Stomach (tissue), 9 donors: ENCODE data around the gene RPL41. TPM values are rescaled to one million over a fixed set of nuclear protein-coding genes. Genes with fewer than 3 reads are reported as not detected.
A peak's percentile ranks its signal among the peaks of the same experiment; 100 is the strongest.

ENCODE experiments used
- DNase-seq, 2 donors: peaks; one replicate each; pipeline versions ENCODE4 v3.0.0 to v3.0.0-alpha.2; 2013 to 2019
- H3K27ac ChIP-seq, 5 donors: fragments of 200-600 bp in 4 of 5; sonication (generic) in 4 of 5; one replicate each; pipeline ENCODE4 v1.5.1; 2013 to 2019; ENCODE audit warnings: mild to moderate bottlenecking in 1 of 5, moderate library complexity in 1 of 5
- H3K27me3 ChIP-seq, 3 donors: fragments of 200-600 bp; sonication (generic); one replicate each; pipeline ENCODE4 v1.5.1; 2017 to 2019; ENCODE audit warnings: mixed run types in 1 of 3
- H3K36me3 ChIP-seq, 4 donors: fragments of 200-600 bp; sonication (generic); 1 replicate in 3 of 4; 2 replicates in 1 of 4; pipeline ENCODE4 v1.5.1; 2016 to 2019
- H3K4me1 ChIP-seq, 4 donors: fragments of 200-600 bp; sonication (generic); one replicate each; pipeline ENCODE4 v1.5.1; 2016 to 2019
- H3K4me3 ChIP-seq, 4 donors: fragments of 200-600 bp; sonication (generic) in 3 of 4; one replicate each; pipeline ENCODE4 v1.5.1; 2016 to 2019; ENCODE audit warnings: mild to moderate bottlenecking in 1 of 4
- H3K9me3 ChIP-seq, 4 donors: fragments of 200-600 bp; sonication (generic); one replicate each; pipeline ENCODE4 v1.5.1; 2016 to 2019
- CTCF ChIP-seq, 7 experiments: fragments of 450-650 bp in 4 of 7; fragments of 200-600 bp in 3 of 7; sonication (generic) in 3 of 7; IDR thresholded peaks; one replicate each; pipeline ENCODE4 v1.5.1; 2016 to 2019; ENCODE audit warnings: antibody characterized with exemption in 7 of 7, control low read depth in 2 of 7, mild to moderate bottlenecking in 1 of 7
- EP300 ChIP-seq: sonication (generic); formaldehyde crosslinking; IDR thresholded peaks from one replicate; pipeline ENCODE4 v1.6.1; 2017; ENCODE audit warnings: antibody characterized with exemption
- POLR2A ChIP-seq, 4 donors: fragments of 450-650 bp; IDR thresholded peaks; one replicate each; pipeline ENCODE4 v1.6.1; 2016; ENCODE audit warnings: antibody characterized with exemption in 4 of 4, control low read depth in 2 of 4, mild to moderate bottlenecking in 1 of 4, moderate library complexity in 1 of 4
- POLR2AphosphoS5 ChIP-seq, 3 donors: sonication (generic); formaldehyde crosslinking; IDR thresholded peaks; one replicate each; pipeline ENCODE4 v1.6.1; 2016; ENCODE audit warnings: antibody characterized with exemption in 3 of 3
- WGBS, 5 donors: extraction: QIAGEN DNeasy Blood & Tissue Kit in 3 of 5; methylation state at CpG; one replicate each; pipeline versions ENCODE4 v1.1.5 to v1.1.7; 2013 to 2018; 5-methylcytosine and 5-hydroxymethylcytosine counted together
- intact Hi-C: fragments of 100-400 bp; cut with DNase I; formaldehyde crosslinking; loops from one replicate; pipeline ENCODE4 v1.15.1; 2023; ENCODE audit warnings: low total_unique reads
- polyA plus RNA-seq, 3 donors: library from polyadenylated mRNA; stranded (reverse); fragments of 200-250 nt; gene quantifications; one replicate each; pipeline ENCODE4 v1.2.3, GENCODE V29; 2013
- total RNA-seq, 5 donors: library from RNA; depleted of rRNA; stranded (reverse); fragments of >200 nt; gene quantifications; one replicate each; pipeline versions ENCODE4 v1.1.0 to v1.2.3, GENCODE V29; 2014 to 2016
- donor health status: healthy with polysubstance abuse.
- donor health status: Bipolar disorder and iron deficiency.
- donor health status: healthy.

The RPL41 gene
- total and polyA plus RNA-seq, 8 donors: 1,483 to 8,449 (median 3,157) TPM

- 0 to 2% (median 2%) methylated on average over 7 to 8 of the region's 8 CpGs for WGBS, 5 donors
- Histone ChIP-seq H3K9me3 (no peaks in the 10 kb centered on the region), H3K4me1 (peaks cover 11 to 58% (median 32%) of the 10 kb centered on the region in 4 donors), H3K27ac (peak overlapping the region; percentile 88 to 93 (median 89)), H3K36me3 (peaks cover 47 to 62% (median 56%) of the 10 kb centered on the region in 4 donors), H3K27me3 (no peaks in the 10 kb centered on the region), H3K4me3 (peak overlapping the region; percentile 66 to 96 (median 78))
- TF ChIP-seq POLR2A (IDR thresholded peaks at IDR 0.05) (no peak), EP300 (no peak), POLR2AphosphoS5 (IDR thresholded peaks at IDR 0.05) (no peak), CTCF (IDR thresholded peaks at IDR 0.05) (no peak)
- intact Hi-C loops: no loop called here
- DNase-seq: no peak
These were observed 12.7 kb upstream of the RPL41 start for GRCh38 chr12:56103823-56104108.

GRCh38 chr12:56104109-56104814 is 12.2 kb upstream of the RPL41 start, which contains the start of gene PA2G4:
Gene PA2G4 (plus strand): TSS chr12:56104559. CDS start chr12:56104738, 179 bp downstream.
- peak; percentile 98 to 100 for DNase-seq
- WGBS, 5 donors: 0 to 1% (median 0%) methylated on average over 36 to 60 of the region's 60 CpGs
- intact Hi-C loops: no loop called here
- peaks cover 11 to 55% (median 32%) of the 10 kb centered on the region in 4 donors for H3K4me1 ChIP-seq
- TF ChIP-seq POLR2AphosphoS5 (IDR thresholded peaks at IDR 0.05) (peak; percentile 90 to 99 (median 96)), POLR2A (IDR thresholded peaks at IDR 0.05) (peak in 2 of 4 donors; percentile 78 to 85), CTCF (IDR thresholded peaks at IDR 0.05) (peak in 1 of 7 experiments; percentile 7), EP300 (no peak)
- H3K4me3 ChIP-seq: peak within 1 kb of the TSS; percentile 66 to 96 (median 78)
- peaks cover 49 to 62% (median 56%) of the 10 kb centered on the region in 4 donors for H3K36me3 ChIP-seq
- H3K9me3 ChIP-seq: no peaks in the 10 kb centered on the region
- H3K27me3 ChIP-seq: no peaks in the 10 kb centered on the region
- peak within 1 kb of the TSS; percentile 88 to 93 (median 89) for H3K27ac ChIP-seq

- peaks cover 11 to 50% (median 32%) of the 10 kb centered on the region in 4 donors for H3K4me1 ChIP-seq
- WGBS, 5 donors: 0 to 1% (median 1%) methylated on average over 34 to 40 of the region's 40 CpGs
- no peaks in the 10 kb centered on the region for H3K9me3 ChIP-seq
- intact Hi-C loops: no loop called here
- DNase-seq: peak; percentile 34 to 53
- H3K27ac ChIP-seq: peak overlapping the region; percentile 88 to 90 (median 89)
- peaks cover 49 to 62% (median 56%) of the 10 kb centered on the region in 4 donors for H3K36me3 ChIP-seq
- no peak for TF ChIP-seq POLR2AphosphoS5 (IDR thresholded peaks at IDR 0.05)
- no peak for TF ChIP-seq CTCF (IDR thresholded peaks at IDR 0.05)
- no peak for TF ChIP-seq EP300
- TF ChIP-seq POLR2A (IDR thresholded peaks at IDR 0.05): no peak
- H3K4me3 ChIP-seq: peak overlapping the region; percentile 66 to 96 (median 78)
- no peaks in the 10 kb centered on the region for H3K27me3 ChIP-seq
These were observed 11.4 kb upstream of the RPL41 start for GRCh38 chr12:56104815-56105608.

GRCh38 chr12:56105609-56105902 is 10.9 kb upstream of the RPL41 start:
- intact Hi-C loops: no loop called here
- Histone ChIP-seq H3K4me3 (peak overlapping the region; percentile 66 to 96 (median 78)), H3K27ac (peak overlapping the region in 2 of 5 donors; percentile 88 to 90), H3K36me3 (peaks cover 49 to 62% (median 57%) of the 10 kb centered on the region in 4 donors), H3K4me1 (peaks cover 11 to 50% (median 32%) of the 10 kb centered on the region in 4 donors), H3K27me3 (no peaks in the 10 kb centered on the region), H3K9me3 (no peaks in the 10 kb centered on the region)
- WGBS, 5 donors: 15 to 27% (median 20%) methylated on average over 2 of the region's 2 CpGs
- no peak for DNase-seq
- TF ChIP-seq CTCF (IDR thresholded peaks at IDR 0.05) (no peak), EP300 (no peak), POLR2A (IDR thresholded peaks at IDR 0.05) (no peak), POLR2AphosphoS5 (IDR thresholded peaks at IDR 0.05) (no peak)
